OCI-LY3 (cell line): ENCODE measurements around the gene RPH3AL.

Source experiments
- EZH2phosphoT487 ChIP-seq: fragments of 200-600 bp; shearing (Covaris generic); IDR thresholded peaks from 2 replicates; pipeline ENCODE4 v1.6.1; 2018; ENCODE audit warnings: antibody characterized with exemption, mixed run types, low read depth
- TF ChIP-seq, protein P1 (sequence below): fragments of 200-600, 300-600 bp; sonication (generic); IDR thresholded peaks from 2 replicates; pipeline ENCODE4 v1.5.1; 2014; ENCODE audit warnings: antibody characterized with exemption, low read length, low read depth

DNA sequence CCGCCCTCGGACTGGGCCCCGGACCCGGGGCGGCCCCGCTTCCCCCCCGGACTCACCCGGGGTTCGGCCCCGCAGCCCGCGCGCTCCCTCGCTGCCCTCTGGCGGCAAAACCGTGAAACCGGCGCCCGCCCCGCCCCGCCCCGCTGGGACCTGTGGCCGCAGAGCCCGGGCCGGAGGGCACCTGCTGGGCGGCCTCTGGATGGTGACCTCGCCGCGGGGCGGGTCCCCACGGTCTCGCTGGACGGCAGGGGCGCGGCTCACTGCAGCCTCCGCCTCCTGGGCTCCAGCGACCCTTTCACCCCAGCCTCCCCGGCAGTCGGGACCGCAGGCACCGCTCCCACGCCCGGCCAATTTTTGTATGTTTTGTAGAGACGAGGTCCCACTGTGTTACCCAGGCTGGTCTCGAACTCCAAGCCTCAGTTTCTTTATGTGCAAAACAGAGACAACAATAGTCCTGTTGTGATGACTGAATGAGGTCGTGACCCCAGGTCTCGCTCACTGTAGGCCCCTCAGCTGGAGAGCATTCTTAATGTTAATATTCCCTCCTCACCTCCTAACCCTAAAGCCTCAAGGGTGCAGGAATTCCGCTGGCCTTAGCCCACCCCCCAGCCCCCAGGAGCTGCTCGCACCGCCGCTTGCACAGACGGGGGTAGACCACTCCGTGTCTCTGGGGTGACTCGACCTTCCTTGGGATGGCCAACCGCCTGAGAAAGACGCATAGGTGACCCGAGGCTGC is 33.7 kb upstream of the RPH3AL start:
- TF ChIP-seq, protein P1, sequence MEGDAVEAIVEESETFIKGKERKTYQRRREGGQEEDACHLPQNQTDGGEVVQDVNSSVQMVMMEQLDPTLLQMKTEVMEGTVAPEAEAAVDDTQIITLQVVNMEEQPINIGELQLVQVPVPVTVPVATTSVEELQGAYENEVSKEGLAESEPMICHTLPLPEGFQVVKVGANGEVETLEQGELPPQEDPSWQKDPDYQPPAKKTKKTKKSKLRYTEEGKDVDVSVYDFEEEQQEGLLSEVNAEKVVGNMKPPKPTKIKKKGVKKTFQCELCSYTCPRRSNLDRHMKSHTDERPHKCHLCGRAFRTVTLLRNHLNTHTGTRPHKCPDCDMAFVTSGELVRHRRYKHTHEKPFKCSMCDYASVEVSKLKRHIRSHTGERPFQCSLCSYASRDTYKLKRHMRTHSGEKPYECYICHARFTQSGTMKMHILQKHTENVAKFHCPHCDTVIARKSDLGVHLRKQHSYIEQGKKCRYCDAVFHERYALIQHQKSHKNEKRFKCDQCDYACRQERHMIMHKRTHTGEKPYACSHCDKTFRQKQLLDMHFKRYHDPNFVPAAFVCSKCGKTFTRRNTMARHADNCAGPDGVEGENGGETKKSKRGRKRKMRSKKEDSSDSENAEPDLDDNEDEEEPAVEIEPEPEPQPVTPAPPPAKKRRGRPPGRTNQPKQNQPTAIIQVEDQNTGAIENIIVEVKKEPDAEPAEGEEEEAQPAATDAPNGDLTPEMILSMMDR, result peak; percentile 24; the same call in 1 of the 2 replicates
- TF ChIP-seq EZH2phosphoT487, result no peak
